GM18517 (cell line): Measurements from ENCODE around the gene RGS5.

Source experiments
- ATAC-seq: cut with Tn5 transposase; IDR thresholded peaks from one replicate; pipeline ENCODE4 v1.9.1; 2021; ENCODE audit warnings: mild to moderate bottlenecking, moderate library complexity; ENCODE audit not compliant: unreplicated experiment

The RGS5 gene

DNA sequence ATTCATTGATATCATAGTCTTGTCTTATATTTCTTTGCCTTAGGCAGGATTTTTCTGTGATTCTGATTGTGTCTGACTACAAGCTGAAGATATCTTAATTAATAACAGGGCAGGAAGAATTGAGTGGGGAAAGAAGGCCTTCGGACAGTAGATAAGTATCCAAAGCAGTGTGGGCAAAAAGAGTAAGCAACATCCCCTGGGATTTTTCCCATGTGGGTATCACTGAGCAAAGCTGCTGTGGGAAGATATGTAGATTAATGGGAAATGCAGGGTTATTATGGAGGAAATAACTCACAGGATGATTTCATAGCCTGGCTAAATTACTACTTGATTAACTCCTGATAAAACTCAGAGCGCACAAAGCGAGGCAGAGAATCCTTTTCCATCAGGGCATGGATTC is 55.7 kb downstream of the RGS5 start:
- no peak for ATAC-seq

DNA sequence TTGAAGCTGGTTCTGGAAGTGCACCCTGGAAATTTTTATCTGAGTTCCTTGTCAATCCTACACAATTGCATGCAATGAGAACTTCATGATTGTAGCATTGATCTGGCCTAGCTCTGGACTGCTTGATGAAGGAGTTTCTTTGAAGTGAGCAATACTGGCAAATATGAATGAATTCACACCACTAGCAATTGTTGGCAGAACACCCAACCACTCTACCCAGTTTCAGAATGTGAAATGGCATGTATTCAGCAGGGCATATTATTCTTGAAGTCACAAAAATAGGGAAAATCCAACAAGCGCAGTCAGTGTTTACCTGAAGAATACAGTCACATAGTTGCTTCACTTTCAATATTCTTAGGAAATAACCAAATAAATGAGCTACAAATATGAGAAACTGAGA is 57.3 kb downstream of the RGS5 start:
- ATAC-seq = no peak

DNA sequence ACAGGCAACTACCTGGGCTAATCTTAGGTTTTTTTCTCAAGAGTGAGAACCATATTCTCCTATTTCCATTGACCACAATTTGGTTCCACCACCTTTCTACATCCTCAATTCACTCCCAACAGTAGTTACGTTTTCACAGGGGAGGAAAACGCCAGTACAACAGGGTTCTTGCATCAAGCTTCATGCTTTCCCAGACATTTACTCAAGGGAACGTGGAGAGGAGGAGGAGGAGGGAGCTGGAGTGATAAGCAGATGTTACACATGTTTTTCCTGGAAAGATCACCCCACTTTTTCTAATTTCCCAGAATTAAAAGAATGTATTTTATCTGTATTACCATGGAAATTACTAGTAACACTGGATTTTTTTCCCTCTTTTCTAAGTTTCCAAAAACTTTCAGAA is 58.3 kb downstream of the RGS5 start:
- no peak for ATAC-seq

DNA sequence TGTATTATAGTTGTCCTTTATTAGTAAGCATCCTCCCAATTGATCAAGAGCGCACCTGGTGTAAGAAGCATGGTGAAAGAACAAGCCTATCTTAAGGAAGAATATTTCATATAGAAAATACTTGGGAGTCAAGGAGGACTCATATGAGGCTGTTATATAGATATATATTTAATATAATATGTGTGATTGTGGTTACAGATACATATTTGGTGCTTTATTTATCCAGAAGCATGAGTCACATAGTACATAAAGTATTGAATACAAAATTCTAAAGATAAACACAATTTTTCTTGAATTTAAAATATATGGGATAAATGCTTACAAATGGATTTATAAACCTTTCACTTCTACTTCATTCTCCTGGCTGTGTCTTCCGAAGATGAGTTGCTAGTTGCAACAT is 60.6 kb downstream of the RGS5 start:
- no peak for ATAC-seq

DNA sequence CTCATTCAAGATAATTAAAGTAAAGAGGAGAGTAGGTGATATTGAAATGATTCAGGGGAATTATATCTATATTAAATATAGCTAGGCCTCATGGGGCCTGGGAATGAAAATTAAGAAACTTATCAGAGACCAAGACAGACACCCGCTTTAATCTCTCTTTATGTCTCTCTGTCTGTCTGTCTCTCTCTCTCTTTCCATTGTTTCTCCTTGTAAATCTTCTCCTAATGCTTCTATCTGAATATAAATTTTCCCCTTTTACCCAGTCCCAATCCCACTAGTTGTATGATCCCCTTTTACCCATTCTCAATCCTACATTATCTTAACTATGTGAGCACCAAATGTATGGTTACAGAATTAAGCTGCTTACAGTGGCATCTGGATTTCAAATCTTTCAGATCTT is 61.2 kb downstream of the RGS5 start:
- ATAC-seq = no peak

DNA sequence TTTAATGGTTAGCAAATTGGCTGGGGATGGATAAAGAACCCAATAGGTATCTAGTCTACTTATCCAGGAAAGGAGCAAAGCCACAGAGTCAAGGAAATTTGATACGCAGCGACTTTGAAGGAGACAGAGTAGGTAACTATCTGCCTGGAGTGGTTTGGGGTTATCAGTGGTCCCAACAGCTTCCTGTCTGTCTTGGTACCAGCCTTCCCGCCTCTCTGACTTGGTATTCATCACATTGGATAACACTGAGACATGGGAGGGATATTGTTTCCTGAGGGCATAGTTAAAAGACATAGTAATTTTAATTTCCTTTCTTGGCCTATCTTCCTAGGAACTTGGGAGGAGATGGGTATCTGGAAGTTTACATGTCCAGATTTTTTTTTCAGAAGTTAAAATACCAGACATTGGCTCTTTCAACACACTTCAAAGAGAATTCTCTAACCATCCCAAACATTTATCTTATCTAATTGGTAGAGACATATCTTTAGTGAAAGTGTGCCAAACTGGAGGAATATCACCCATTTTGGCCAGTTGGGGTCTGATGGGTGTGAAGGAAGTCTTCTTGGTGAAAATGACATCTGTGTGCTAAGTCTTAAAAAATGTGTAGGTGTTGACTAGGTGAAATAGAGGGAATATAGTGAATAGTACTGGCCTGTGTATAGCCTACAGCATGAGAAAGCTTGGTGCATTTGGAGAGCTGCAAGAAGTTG is 65.0 kb downstream of the RGS5 start:
- no peak for ATAC-seq

DNA sequence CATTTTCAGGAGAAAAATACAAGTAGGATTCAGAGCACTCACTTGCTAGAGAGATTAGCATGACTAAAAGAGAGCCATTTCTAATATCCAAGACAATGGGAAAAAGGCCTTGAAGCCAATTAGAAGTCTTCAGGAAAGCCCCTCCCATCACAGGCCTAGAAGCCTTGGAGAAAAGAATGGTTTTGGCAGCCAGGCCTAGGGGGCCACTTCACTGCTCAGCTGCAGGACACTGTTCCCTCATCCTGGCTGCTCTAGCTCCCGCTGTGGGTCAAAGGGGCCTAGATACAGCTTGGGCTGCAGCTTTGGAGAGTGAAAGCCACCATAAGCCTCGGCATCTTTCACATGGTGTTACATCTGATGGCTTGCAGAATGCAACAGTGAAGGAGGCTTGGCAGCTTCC is 70.7 kb downstream of the RGS5 start:
- no peak for ATAC-seq

DNA sequence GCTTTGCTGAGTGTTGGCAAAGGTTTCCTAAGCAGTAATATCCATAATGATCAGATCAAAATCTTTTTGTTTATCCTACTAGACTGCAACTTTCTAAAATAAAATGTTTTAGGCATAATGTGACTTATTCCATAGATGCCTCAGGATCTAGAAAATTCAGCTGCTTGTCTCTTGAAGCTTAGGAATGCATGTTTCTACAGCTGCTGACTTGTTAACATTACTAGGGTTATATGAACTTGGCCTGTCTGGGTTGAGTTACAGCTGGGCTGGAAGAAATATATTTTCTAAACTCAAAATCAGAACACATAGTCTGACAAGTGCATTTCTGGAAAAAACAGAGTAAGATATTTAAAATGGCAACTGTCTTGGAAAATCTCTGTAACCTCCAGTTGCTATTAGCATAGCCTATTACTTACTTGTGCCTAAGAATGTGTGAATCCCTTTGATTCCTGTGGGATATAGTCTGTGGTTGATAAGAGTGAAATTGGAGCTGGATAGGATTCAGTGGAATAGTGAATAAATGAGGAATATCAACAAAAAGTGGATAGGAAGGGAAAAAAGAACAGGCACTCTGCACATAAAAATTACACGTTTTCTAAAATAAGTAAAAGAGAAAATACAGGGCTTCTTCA is 72.4 kb downstream of the RGS5 start:
- ATAC-seq = no peak

DNA sequence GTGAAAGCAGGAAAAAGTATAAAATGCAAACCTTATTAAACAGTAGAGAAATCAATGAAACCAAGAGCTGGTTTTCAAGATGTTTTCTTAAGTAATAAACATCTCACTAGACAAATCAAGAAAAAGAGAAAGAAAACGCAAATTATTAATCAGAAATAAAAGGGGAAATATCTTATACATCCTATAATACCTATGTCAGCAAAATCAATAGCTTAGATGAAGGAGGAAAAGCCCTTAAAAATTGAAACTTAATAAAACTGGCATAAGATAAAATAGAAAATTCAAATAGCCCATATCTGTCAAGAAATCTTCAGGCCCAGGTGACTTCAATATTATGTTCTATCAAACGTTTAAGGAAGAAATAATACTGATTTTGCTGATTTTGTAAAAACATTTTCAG is 74.4 kb downstream of the RGS5 start:
- ATAC-seq = no peak

DNA sequence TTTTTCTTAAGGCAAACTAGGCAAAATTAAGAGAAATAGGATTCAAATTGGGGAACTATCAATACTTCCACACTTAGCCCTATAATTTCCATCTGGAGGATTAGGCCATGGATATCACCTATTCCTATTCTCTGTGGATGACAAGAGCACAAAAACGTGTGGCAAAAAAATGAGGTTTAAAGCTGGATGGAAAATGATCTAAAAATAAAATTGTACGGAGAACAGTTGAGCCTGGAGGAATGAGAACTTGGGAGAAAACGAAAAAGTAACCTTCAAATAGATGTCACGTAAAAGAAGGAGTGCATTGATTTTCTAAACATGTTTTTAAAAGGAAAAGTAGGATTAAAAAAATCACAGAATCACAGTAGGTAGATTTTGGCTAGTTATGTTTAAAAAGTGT is 77.9 kb downstream of the RGS5 start:
- ATAC-seq = no peak

DNA sequence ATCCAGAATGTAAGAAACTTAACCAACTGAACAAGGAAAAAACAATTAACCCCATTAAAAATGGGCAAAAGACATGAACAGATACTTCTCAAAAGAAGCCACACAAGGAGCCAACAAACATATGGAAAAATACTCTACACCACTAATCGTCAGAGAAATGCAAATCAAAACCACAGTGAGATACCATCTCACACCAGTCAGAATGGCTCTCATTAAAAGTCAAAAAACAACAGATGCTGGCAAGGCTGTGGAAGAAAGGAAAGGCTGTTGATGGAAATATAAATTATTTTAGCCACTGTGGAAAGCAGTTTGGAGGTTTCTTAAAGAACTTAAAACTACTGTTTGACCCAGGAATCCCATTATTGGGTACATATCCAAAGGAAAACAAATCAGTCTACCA is 82.3 kb downstream of the RGS5 start:
- ATAC-seq = no peak

DNA sequence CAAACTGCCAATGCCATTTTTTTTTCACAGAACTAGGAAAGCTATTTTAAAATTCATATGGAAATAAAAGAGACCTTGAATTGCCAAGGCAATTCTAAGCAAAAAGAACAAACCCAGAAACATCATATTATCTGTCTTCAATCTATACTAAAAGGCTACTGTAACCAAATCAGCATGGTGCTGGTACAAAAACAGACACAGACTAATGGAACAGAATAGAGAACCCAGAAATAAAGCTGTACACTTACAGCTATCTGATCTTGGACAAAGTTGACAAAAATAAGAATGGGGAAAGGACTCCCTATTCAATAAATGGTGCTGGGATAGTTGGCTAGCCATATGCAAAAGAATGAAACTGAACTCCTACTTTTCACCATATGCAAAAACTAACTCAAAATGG is 83.0 kb downstream of the RGS5 start:
- no peak for ATAC-seq

DNA sequence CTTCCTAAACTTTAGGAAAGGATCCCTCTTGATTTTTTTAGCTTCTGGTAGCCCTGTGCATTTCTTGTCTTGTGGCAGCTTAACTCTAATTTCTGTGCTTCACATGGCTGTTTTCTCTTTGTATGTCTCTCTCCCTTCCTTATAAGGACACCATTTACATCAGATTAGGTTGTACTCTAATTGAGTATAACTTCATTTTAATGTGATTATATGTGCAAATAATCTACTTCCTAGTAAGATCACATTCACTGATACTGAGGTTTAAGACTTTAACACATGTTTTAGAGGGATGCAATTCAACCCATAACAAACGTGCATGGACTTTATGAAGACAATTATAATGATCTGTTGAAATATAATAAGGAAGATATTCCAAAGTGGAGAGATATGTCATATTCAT is 86.8 kb downstream of the RGS5 start:
- ATAC-seq = no peak

DNA sequence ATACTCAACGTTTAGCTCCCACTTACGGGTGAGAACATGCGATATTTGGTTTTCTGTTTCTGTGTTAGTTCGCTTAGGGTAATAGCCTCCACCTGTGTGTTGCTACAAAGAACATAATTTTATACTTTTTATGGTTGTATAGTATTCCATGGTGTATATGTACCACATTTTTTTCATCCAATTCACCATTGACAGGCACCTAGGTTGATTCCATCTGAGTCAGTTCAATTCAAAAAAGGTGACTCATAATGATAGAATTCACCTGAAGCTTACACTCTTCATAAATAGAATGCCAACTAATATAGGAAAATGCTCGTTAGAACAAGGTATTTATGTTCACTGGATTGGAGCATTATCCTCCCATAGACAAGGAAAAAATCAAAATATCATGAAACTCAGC is 95.1 kb downstream of the RGS5 start:
- ATAC-seq = no peak

DNA sequence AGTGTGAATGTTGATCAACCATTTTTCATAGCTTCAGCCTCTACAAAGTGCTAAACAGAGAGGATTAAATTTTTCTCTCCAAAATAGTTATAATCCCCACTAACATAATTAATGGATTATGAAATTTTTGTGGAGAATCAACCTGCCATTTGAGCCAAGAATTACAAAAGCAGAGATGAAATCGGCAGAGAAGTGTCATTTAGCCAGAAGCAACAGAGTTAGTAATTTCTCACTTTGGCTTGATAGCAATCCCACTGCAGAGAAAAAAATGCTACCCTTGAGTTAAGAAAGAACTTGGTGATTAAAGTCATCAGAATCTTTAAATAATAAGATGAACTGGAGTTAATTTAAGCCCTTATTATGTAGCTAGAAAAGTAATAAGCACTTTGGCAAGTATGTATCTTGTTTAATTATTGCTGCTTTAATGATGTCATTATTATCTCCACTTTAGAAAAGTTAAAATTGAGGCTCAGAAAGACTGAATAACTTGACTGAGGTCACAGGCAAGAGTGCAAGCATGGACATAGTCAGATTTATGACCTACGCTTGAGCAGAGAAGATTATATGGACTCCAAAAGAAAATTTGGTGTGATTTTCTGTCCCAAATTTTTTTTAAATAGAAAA is 96.2 kb downstream of the RGS5 start:
- ATAC-seq = no peak

DNA sequence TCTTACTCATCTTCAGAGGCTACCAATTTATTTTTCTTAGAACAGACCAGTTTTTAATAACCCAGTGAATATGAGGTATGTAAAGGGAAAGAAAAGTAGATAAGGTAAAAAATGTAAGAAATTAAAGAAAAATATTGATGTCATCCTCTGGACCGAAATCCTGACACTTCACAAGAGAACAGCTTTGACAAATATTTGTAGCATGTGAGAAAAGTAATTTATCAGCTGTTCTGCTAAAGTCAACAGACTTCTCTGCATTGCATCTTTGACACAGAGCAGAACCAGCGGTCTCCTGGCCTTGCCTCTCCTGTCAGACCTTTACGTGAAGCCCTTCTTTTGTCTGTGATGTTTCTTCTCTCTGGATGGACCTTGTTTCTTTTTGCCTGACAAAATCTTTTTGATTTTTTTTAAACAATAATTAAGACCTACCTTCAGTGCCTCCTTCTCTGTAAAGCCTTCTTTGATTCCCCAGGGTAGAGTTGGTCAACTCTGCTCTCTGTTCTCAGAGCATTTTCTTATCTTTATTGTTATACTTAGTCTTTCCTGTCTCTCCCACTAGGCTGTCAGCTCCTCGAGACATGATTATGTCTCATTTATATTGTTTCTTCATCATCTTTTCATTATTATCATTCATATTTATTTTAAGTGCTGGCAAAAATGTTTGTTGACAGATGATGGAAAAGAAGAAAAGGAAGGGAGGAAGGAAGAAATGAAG is 98.2 kb downstream of the RGS5 start:
- ATAC-seq = no peak

DNA sequence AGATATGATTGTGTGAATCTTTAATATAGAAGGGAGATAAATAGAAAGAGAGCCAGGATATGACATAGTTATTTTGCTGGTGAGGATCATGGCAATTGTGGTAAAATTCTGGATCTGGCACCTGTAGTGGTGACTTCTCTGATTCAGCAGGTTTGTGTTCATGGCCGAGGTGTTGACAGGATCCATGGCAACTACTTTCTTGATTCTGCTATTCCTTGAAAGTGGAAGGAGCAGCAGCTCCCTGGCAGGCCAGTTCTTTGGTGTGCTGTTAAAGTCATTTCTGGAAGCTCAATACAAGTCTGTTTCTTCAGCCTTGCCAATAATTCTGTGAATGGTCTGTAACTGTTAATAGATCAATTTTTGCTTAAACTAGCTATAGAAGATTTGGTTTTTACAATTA is 100.1 kb downstream of the RGS5 start:
- no peak for ATAC-seq

DNA sequence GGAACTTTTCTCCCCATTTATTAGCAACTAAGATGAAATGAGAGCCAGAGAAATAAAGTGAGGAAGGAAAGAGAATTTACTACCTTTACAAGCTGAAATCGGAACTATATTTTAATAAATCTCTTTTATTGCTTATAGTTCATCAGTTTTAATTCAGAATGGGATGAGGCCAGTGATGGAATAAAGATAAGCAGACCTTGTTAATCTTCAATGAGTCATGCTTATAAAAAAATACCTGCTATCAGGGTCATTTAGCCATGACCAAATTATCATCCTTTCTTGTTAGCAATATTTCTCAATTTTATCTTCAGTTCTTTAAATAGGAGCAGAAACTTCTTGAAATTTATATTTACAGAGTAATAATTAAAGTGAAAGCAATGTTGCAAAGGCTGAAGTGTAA is 107.5 kb downstream of the RGS5 start:
- no peak for ATAC-seq

DNA sequence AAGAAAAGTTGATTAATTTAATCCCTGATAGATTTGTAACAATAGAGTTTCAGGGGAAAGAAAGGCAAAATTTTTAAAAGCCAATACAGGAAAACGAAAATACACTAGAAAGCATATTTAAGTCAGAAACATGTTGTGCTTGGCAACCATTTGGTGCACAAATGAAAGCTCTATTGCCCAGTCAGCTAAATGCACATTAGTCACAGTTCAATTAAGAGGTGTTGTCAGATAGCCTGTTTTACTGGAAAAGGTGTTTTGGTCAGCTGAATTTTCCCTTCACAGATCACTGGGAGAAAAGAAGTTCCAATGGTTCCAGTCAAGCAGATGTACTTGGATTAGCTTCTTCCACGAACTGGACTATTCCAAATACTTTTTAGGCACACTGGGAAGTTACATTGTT is 108.1 kb downstream of the RGS5 start:
- ATAC-seq = no peak

DNA sequence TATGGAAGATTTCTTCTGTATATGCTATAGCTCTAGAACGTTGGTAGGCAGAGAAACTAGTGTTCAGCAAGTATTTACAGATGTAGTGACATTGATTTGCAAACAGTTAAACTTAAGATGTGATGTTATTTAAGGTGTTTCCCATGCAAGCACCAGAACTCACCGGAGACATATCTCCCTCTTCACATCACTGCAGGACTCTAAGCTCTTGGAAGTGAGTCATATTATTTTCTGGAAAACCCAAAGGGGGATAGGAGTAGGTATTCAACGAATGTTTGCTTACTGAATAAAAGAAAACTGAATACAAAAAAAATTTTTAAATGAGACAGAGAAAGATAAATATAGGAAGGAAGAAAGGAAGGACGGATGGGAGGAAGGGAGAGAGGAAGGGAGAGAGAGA is 108.5 kb downstream of the RGS5 start:
- ATAC-seq = no peak

DNA sequence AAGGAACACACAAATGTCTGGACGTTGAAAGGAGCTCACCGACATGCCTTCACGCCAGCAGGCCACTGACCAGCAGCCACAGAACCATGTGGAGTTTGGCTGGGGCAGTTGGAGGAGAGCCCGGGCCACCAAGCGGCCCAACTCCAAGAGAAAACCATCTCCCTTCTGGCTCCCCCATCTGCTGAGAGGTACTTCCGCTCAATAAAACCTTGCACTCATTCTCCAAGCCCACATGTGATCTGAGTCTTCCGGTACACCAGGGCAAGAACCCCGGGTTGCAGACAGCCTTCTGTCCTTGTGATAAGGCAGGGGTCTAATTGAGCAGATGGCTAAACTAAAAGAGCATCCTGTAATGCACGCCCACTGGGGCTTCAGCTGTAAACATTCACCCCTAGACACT is 109.1 kb downstream of the RGS5 start:
- no peak for ATAC-seq

DNA sequence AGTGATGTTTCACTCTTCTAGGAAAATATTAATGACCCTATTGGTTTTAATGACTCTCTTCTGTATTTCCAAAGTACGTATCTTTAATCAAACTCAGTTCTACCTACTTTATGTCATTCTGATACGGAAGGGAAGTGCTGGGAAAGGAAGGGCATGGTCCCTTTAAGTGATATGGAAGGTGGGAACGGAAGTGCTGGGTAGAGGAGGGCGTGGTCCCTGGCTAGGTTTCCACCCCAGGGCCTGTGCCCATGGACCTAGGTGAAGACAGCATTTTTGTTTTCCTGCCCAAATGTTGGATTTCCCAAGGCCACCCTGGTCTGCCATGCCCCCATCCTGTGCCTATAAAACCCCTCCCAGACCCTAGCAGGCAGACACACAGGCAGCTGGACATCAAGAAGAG is 109.5 kb downstream of the RGS5 start:
- ATAC-seq = no peak
